Stimulated activated CD4-positive, alpha-beta T cell treated with anti-CD3 and anti-CD28 coated beads, Interleukin-1b, Interleukin-23, amount 100 ng/mL, for 48 hours (primary cell): ENCODE measurements around the gene CCS.
"Not testable (repeated sequence)": the region's sequence is repeated elsewhere in the genome, so short reads cannot be mapped to it uniquely, and the experiment has no call there.

Experiments
- DNase-seq: peaks from one replicate; pipeline ENCODE4 v3.0.0-alpha.2; 2020

Gene CCS

GRCh38 chr11:66561178-66561974 is 31.6 kb upstream of the CCS start:
- DNase-seq: no peak

- DNase-seq: no peak
Observed at GRCh38 chr11:66561975-66562248, 31.1 kb upstream of the CCS start.

DNA sequence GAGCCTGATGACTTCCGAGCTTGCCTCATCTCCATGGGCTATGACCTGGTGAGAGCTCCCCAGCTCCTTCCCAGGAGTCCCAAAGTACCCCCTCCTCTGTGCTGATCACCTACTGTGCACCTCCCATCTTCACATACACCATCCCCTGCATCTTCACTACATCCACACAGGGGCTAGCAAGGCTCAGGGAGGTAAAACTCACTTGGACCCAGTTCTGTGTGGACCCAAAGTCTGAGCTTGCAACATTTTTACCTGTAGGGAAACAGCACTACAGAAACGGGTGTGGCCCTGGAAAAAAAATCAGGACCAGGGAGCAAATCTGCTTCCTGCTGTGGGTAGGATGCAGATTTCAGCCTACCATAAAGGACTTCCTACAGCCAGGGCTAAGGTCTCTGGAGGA is 30.7 kb upstream of the CCS start:
- no peak for DNase-seq

DNA sequence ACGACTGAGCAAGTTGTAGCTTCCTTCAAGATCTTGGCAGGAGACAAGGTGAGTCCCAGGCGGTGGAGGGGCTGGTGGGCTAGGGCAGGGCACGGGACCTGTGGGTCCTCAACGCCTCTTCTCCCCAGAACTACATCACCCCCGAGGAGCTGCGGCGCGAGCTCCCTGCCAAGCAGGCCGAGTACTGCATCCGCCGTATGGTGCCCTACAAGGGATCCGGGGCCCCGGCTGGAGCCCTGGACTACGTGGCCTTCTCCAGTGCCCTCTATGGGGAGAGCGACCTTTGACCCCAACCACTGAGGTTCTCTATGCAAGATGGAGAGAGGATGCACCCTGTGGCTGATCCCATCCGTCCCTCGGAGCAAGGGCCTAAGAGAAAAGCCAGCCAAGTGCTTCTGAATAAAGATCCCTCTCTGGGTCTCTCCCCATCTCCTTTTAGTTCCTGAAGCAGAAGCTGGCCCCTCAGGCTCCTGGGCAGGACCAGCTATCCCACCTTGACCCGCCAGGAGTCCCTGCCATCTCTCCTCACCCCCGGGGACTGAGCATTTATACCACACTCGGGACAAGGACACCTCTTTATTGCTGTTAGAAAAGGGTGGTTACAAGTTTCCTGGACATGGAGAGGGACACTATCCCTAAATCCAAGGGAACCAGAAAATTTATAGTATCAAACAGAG is 29.9 kb upstream of the CCS start:
- DNase-seq: no peak

- DNase-seq: no peak
Observed at GRCh38 chr11:66563832-66564231, 29.2 kb upstream of the CCS start.

GRCh38 chr11:66564538-66564937 is 28.4 kb upstream of the CCS start:
- no peak for DNase-seq

GRCh38 chr11:66564984-66565383 is 28.0 kb upstream of the CCS start:
- no peak for DNase-seq

GRCh38 chr11:66566221-66566620 is 26.8 kb upstream of the CCS start:
- no peak for DNase-seq

GRCh38 chr11:66567787-66568123 is 25.2 kb upstream of the CCS start:
- no peak for DNase-seq

DNA sequence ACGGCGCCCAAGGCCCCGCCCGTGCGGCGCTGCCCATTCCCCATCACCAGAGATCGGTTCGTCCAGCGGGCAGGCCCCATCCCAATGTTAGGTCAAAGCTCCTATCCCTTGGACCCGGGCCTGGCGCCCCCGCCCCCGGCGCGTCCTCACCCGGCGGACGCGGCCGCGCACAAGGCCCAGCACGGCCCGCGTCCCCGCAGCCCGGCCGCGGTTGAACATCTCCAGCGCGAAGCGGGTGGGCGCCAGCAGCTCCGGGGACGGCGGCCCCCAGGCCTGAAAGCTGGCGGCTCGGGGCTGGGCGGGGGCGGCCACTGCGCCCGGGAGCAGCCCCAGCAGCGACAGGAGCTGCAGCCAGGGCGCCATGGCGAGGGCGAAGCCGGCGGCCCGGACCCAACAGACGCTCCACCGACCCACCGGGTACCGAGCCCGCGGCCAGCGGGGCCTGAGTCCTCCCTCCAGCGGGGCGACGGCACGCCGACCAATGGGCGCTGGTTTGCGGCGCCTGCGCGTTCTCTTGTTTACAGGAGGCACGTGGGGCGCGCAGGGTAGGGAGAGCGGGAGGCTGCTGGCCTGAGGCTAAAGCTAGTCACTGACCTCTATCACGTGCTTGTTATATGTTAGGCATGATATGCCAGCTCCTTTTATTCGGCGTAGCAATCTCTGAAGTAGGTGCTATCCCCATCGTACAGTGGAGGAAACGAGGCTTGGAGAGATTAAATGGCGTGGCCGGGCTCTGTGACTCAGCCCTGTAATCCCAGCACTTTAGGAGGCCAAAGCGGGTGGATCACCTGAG is 24.7 kb upstream of the CCS start, which contains the start of gene CTSF:
Gene CTSF (minus strand): TSS at position 483 of the 793 bp plus-strand sequence. CDS start 120 bp downstream, at position 363.
- DNase-seq: peak; percentile 68

DNA sequence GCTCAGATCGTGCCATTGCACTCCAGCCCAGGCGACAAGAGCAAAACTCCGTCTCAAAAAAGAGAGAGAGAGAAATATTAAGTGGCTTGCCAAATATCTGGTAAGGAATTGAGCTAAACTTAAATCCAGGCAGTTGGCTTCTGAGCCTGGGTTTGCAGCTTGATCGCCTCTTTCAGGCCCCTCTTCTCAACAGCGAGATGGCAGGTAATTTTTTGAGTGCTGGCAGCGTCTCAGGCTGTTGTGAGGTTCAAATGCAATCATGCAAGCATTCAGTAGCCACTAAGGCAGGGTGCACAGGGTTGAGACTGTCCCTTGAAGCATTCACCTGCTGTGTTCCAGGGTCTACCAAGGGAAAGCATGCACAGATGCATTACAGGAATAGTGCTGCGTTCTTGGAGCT is 23.9 kb upstream of the CCS start:
- DNase-seq: no peak

GRCh38 chr11:66570079-66570849 is 22.7 kb upstream of the CCS start:
- DNase-seq: no peak

GRCh38 chr11:66570850-66571180 is 22.2 kb upstream of the CCS start:
- no peak for DNase-seq

DNA sequence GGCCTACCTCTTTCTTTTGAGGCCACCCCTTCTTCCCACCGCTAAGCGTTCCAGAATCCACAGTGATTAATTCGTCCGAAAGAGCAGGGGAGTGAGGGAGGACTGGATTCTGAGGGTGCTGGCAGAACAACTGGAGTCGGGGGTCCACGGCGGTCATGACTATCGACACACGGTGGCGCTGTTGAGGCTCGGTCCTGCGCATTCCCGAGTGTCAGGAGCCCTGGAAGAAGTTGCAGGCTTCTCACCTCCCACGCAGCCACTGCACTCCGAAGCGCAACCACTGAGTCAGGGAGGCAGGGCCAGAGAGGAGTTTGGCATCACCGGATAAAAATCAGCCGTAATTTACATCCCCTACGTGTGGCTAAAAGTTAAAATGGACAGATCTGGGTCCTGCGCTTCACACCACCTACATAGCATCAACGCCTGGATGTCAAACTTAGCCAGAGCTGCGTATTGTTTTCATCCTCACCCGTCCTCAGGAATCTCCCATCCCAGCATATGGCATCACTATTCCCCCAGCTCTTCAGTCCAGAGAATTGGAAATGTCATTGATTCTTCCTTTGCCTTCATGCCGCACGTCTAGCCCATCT is 13.9 kb upstream of the CCS start:
- DNase-seq: peak; percentile 83

- no peak for DNase-seq
Observed at GRCh38 chr11:66580803-66581202, 12.2 kb upstream of the CCS start.

DNA sequence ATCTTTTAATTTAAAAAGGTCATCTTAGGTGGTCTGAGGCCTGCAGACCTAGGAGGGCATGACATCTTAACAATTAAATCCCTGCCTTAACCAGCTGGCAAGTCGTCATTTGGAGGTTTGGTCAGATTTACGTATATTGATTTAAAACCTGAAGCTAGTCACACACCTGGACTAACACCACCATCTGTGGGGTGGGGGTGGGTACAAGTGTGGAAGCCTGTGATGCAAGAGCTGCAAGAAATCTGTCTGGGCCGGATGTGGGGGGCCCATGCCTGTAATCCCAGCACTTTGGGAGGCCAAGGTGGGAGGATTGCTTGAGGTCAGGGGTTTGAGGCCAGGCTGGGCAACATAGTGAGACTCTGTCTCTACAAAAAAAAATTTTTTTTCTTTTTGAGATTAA is 11.7 kb upstream of the CCS start:
- no peak for DNase-seq

GRCh38 chr11:66582565-66583147 is 10.3 kb upstream of the CCS start:
- not testable (repeated sequence) for DNase-seq

- DNase-seq: not testable (repeated sequence)
Observed at GRCh38 chr11:66585447-66585846, 7.5 kb upstream of the CCS start.

DNA sequence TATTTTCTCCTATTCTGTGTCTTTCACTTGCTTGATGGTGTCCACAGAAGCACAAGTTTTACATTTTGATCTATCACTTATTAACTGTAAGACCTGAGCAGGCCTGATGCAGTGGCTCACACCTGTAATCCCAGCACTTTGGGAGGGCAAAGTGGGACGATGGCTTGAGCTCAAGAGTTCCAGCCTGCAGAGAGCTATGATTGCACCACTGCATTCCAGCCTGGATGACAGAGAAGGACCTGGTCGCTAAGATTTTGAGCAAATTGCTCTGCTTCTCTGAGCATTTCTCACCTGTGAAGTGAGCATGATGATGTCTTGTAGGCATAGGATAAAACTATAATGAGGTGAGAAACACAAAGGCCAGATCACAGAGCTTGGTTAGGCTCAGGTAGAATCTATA is 6.8 kb upstream of the CCS start:
- no peak for DNase-seq

DNA sequence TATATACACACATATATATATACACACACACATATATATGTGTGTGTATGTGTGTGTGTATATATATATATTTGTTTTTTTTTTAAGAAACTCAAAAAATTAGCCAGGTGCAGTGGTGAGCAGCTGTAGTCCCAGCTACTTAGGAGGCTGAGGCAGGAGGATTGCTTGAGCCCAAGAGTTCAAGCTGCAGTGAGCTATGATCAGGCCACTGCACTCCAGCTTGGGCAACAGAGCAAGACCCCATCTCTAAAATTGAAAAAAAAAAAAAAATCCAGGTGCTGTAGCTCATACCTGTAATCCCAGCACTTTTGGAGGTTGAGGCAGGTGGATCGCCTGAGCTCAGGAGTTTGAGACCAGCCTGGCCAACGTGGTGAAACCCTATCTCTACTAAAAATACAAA is 3.7 kb upstream of the CCS start:
- DNase-seq: not testable (repeated sequence)

DNA sequence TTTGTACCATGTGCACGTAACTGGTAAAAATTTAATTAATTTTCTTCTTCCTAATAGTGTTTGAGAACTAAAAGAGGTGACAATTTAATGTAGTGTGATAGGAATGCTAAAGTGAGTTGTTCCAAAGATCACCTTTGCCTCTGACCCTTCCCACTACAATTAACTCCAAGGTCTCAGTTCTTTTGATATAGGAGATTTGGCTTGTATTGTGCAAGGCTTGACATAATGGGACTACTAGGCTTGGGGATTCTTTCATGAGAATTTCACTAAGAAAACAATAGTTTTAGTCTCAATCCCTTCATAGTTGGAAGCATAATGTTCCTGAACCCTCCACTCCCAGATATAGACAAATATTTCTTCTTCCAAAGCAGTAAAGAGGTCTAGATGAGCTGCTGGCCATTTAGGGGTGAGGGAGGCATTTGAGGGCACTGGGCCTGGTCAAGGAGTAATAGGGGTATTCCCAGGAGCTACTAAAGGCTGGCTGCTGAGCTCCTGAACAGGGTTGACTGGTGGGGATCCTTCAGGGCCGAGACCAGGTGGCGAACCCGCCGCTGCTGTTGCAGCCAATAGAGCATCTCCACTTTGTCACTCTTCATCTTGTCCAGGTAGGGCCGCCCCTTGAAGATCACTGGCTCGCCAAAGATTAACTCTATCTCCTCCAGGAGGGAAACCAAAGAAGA is 2.8 kb upstream of the CCS start:
- no peak for DNase-seq

DNA sequence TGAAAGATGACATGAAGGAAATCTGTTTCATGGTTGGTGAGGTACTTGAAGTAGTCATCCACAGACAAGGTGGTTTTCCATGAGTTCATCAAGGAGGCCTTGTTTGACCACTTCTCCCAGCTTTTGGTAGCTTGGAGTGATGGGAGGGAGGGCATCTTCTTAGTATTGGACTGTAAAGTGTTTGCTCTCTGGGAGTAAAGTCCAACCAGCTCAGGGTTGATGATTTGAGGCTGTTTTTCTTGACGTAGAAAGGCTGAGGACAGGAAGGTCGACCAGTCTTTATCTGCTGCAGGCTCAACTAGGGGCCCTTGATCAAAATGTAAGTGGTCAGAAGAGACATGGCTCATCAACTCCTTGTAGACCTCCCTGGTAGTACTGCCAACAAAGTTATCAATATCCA is 1.8 kb upstream of the CCS start:
- no peak for DNase-seq
